GM12801 (cell line): ENCODE results near the gene RENBP.

ENCODE experiments used
- TF ChIP-seq, protein P1 (sequence below): IDR thresholded peaks from one replicate; pipeline ENCODE4 v1.5.1; 2011; ENCODE audit warnings: control low read depth; ENCODE audit not compliant: insufficient read length; ENCODE audit errors: extremely low read depth

The RENBP gene

DNA sequence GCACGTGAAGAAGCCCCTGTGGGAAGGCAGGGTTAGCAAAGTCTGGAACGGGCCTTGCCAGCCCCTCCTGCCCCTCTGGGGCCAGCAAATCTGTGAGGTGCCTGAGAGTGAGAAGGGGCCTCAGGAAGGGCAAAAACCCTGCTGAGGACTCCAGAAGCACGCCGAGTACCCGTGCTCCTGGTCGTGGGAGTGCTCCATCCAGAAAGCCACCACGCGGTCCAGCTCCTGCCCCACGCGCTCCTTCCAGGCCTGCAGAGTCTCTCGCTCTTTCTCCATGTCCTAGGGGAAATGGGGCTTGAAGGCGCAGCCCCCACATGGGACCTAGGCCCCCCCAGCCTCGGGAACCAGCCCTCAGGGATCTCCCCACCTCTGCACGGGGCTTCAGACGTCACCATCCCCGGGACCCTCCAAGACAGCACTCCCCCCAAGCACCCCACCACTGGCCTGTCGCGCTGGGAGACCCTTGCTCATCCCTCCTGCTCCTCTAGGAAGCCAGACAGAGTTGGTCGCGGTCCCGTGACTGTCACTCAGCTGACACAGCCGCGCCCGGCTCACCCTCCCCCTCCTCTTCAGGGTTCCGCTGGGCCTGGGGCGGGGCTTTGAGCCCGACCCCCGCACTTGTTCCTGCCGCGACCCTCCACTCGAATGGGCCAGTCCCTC is at the start of gene RENBP:
Gene RENBP (minus strand): TSS at position 504 of the 660 bp plus-strand sequence. CDS start 33 bp downstream, at position 471.
- TF ChIP-seq, protein P1, sequence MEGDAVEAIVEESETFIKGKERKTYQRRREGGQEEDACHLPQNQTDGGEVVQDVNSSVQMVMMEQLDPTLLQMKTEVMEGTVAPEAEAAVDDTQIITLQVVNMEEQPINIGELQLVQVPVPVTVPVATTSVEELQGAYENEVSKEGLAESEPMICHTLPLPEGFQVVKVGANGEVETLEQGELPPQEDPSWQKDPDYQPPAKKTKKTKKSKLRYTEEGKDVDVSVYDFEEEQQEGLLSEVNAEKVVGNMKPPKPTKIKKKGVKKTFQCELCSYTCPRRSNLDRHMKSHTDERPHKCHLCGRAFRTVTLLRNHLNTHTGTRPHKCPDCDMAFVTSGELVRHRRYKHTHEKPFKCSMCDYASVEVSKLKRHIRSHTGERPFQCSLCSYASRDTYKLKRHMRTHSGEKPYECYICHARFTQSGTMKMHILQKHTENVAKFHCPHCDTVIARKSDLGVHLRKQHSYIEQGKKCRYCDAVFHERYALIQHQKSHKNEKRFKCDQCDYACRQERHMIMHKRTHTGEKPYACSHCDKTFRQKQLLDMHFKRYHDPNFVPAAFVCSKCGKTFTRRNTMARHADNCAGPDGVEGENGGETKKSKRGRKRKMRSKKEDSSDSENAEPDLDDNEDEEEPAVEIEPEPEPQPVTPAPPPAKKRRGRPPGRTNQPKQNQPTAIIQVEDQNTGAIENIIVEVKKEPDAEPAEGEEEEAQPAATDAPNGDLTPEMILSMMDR, result no peak

DNA sequence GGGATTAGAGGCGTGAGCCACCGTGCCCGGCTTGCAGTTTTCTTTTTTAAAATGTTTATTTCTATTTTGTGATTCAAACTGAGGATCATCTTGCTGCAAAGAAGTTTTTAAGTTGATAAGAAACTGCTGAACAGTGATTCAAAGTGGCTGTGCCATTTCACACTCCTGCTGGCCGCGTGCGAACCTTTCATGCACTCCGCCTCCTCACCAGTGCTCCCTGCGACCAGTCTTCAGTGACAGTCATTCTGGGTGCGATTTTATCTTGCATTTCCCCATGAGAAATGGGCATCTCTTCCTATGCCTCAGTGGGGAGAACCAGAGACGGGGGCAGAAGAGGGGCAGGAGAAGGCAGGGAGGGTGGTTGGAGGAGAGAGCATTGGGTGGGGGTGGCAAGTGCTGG is 49.5 kb upstream of the RENBP start:
- TF ChIP-seq, protein P1, result no peak

DNA sequence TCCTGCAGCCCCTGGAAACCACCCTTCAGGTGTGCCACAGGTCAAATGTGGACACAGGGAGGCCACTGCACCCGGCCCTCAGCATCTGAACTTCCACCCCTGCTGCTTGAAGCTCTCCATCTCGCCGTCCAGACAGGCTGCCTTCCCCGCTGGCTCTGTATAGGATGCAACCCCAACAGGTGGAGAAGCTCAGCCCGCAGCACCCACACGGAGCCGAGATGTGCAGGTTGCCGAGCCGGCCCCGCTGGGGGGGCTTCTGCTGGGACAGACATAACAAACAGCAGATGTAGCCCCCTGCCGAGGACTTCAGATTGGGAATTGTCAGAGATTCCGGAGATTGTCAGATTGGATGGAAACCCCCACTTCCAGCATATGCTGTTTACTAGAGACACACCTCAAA is 48.6 kb upstream of the RENBP start:
- TF ChIP-seq, protein P1, result no peak

DNA sequence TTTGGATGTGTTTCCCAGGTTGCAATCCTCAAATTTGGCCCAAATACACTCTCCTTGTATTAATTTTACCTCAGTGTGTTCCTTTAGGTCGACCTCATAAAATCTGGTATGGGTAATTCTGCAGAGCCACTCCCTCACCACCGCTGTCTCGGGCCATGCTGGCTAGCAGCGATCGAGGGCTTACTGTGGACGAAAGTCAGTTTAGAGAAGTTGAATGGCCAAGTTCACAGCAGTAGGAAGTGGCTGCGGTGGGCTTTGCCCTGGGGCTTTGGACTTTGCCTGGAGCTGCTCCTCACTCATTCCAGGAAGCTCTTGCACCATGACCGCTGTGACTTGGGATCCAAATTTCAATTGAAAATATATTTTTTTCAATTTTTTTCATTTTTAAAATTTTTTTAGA is 47.7 kb upstream of the RENBP start:
- TF ChIP-seq, protein P1, result no peak

DNA sequence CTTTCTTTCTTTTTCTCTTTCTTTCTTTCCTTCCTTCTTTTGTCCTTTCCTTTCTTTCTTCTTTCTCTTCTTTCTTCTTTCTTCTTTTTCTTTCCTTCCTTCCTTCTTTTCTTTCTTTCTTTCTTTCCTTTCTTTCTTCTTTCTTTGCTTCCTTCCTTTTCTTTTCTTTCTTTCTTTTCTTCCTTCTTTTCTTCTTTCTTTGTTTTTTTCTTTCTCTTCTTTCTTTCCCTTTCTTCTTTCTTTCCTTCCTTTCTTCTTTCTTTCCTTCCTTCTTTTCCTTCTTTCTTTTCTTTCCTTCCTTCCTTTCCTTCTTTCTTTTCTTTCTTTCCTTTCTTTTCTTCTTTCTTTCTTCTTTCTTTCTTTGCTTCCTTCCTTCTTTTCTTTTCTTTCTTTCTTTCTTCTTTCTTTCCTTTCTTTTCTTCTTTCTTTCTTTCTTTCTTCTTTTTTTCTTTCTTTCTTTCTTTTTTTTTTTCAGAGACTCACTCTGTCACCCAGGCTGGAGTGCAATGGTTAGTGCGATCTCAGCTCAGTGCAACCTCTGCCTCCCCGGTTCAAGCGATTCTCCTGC is 46.7 kb upstream of the RENBP start:
- TF ChIP-seq, protein P1, result no peak

DNA sequence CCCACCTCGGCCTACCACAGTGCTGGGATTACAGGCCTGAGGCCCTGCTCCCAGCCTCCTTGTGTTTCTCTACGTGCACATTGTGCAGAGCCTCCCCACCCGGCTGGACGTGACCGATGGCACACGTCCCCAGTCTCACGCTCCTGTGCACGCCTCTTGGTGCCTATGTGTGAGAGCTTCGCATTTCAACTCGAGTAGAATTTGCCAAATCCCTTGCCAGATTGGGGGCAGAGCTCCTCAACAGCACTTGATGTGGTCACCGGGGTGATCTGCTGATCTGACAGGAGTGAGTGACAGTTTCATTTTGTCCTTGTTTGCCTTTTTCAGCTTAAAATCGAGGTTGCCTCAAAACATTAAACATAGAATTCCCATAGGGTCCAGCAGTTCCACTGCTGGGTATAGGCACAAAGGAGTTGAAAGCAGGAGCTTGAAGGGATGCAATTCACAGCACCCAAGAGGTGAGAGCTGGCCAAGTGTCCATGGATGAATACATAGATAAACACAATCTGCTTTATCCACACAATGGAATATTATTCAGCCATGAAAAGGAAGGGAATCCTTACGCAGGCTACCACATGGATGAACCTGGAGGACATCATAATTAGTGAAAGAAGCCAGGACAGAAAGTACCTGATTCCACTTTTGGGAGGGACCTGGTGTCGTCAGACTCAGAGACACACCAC is 45.7 kb upstream of the RENBP start:
- TF ChIP-seq, protein P1, result no peak

DNA sequence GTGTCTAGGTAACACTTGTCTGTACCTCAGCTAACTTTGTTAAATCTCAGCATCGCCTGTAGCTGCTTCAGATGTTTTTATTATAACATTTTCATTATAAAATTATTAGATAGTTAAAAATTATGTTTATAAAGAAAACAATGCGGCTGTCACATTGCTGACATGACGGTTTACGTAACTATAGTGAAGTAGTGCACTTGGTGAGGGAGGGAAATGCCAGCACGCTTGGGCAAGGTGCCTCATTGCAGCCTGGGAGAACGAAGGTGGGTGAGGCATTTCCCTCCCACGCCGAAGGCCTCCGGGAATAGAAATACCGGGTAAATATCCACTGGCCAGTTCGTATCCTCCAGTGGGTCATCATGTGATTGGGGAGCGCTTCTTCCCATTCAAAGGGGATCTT is 44.0 kb upstream of the RENBP start:
- TF ChIP-seq, protein P1, result no peak
